Measurements from ENCODE around the gene DESI1. TPM values are rescaled to one million over a fixed set of nuclear protein-coding genes. Genes with fewer than 3 reads are reported as not detected.
A peak's percentile ranks its signal among the peaks of the same experiment; 100 is the strongest.

DESI1 gene
- total and polyA plus RNA-seq, 2 of the 13 experiments (the other 11 are each of a cell fraction or from before 2014, with no cell fraction given): 21.6 to 29.2 TPM

- TF ChIP-seq, protein P1, sequence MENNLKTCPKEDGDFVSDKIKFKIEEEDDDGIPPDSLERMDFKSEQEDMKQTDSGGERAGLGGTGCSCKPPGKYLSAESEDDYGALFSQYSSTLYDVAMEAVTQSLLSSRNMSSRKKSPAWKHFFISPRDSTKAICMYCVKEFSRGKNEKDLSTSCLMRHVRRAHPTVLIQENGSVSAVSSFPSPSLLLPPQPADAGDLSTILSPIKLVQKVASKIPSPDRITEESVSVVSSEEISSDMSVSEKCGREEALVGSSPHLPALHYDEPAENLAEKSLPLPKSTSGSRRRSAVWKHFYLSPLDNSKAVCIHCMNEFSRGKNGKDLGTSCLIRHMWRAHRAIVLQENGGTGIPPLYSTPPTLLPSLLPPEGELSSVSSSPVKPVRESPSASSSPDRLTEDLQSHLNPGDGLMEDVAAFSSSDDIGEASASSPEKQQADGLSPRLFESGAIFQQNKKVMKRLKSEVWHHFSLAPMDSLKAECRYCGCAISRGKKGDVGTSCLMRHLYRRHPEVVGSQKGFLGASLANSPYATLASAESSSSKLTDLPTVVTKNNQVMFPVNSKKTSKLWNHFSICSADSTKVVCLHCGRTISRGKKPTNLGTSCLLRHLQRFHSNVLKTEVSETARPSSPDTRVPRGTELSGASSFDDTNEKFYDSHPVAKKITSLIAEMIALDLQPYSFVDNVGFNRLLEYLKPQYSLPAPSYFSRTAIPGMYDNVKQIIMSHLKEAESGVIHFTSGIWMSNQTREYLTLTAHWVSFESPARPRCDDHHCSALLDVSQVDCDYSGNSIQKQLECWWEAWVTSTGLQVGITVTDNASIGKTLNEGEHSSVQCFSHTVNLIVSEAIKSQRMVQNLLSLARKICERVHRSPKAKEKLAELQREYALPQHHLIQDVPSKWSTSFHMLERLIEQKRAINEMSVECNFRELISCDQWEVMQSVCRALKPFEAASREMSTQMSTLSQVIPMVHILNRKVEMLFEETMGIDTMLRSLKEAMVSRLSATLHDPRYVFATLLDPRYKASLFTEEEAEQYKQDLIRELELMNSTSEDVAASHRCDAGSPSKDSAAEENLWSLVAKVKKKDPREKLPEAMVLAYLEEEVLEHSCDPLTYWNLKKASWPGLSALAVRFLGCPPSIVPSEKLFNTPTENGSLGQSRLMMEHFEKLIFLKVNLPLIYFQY (CRISPR knock-in tag; IDR thresholded peaks at IDR 0.05; ENCODE audit: borderline replicate concordance): no peak; the same call in 1 of the 2 replicates
- TF ChIP-seq MLX (CRISPR knock-in tag; IDR thresholded peaks at IDR 0.05): no peak
- TF ChIP-seq, protein P2, sequence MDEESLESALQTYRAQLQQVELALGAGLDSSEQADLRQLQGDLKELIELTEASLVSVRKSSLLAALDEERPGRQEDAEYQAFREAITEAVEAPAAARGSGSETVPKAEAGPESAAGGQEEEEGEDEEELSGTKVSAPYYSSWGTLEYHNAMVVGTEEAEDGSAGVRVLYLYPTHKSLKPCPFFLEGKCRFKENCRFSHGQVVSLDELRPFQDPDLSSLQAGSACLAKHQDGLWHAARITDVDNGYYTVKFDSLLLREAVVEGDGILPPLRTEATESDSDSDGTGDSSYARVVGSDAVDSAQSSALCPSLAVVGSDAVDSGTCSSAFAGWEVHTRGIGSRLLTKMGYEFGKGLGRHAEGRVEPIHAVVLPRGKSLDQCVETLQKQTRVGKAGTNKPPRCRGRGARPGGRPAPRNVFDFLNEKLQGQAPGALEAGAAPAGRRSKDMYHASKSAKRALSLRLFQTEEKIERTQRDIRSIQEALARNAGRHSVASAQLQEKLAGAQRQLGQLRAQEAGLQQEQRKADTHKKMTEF (CRISPR knock-in tag; IDR thresholded peaks at IDR 0.05): peak; percentile 18; the same call in 1 of the 2 replicates
- peak; percentile 45; the same call in 1 of the 2 replicates for TF ChIP-seq ZBTB7B (CRISPR knock-in tag; IDR thresholded peaks at IDR 0.05)
- TF ChIP-seq ATF1 (CRISPR knock-in tag; IDR thresholded peaks at IDR 0.05): no peak
- no peak for TF ChIP-seq LCORL (IDR thresholded peaks at IDR 0.05)
- TF ChIP-seq LCORL (CRISPR knock-in tag; IDR thresholded peaks at IDR 0.05): peak; percentile 45
- no peak for TF ChIP-seq WIZ (CRISPR knock-in tag; IDR thresholded peaks at IDR 0.05)
- no peak for TF ChIP-seq MAFG (CRISPR knock-in tag; IDR thresholded peaks at IDR 0.05)
- TF ChIP-seq SKI (IDR thresholded peaks at IDR 0.05; ENCODE audit: partially characterized antibody): no peak
- TF ChIP-seq ZBTB21 (CRISPR knock-in tag; IDR thresholded peaks at IDR 0.05): no peak
- TF ChIP-seq, protein P3, sequence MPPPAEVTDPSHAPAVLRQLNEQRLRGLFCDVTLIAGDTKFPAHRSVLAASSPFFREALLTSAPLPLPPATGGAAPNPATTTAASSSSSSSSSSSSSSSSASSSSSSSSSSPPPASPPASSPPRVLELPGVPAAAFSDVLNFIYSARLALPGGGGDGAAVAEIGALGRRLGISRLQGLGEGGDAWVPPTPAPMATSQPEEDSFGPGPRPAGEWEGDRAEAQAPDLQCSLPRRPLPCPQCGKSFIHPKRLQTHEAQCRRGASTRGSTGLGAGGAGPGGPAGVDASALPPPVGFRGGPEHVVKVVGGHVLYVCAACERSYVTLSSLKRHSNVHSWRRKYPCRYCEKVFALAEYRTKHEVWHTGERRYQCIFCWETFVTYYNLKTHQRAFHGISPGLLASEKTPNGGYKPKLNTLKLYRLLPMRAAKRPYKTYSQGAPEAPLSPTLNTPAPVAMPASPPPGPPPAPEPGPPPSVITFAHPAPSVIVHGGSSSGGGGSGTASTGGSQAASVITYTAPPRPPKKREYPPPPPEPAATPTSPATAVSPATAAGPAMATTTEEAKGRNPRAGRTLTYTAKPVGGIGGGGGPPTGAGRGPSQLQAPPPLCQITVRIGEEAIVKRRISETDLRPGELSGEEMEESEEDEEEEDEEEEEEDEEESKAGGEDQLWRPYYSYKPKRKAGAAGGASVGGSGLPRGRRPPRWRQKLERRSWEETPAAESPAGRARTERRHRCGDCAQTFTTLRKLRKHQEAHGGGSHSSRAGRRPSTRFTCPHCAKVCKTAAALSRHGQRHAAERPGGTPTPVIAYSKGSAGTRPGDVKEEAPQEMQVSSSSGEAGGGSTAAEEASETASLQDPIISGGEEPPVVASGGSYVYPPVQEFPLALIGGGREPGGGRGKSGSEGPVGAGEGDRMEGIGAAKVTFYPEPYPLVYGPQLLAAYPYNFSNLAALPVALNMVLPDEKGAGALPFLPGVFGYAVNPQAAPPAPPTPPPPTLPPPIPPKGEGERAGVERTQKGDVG (CRISPR knock-in tag; IDR thresholded peaks at IDR 0.05; ENCODE audit: borderline replicate concordance): no peak
- TF ChIP-seq ZBTB1 (CRISPR knock-in tag; IDR thresholded peaks at IDR 0.05; ENCODE audit: borderline replicate concordance): no peak
- 0 out of 2 replicates have a peak, but pooled peaks have one; percentile 58 for TF ChIP-seq PHF21A (CRISPR knock-in tag; IDR thresholded peaks at IDR 0.05)
- TF ChIP-seq POLR2AphosphoS5 (IDR thresholded peaks at IDR 0.05; ENCODE audit: low read depth, low read length): peak; percentile 81
- no peak for TF ChIP-seq TEF (CRISPR knock-in tag; IDR thresholded peaks at IDR 0.05)
- TF ChIP-seq ZNF234 (CRISPR knock-in tag; conservative IDR thresholded peaks at IDR 0.05): no peak
- TF ChIP-seq TBP (CRISPR knock-in tag; IDR thresholded peaks at IDR 0.05): no peak
- TF ChIP-seq PAX8 (CRISPR knock-in tag; IDR thresholded peaks at IDR 0.05; ENCODE audit: borderline replicate concordance): no peak
- TF ChIP-seq LBX2 (CRISPR knock-in tag; IDR thresholded peaks at IDR 0.05; ENCODE audit: borderline replicate concordance): no peak
These were observed 31.2 kb downstream of the DESI1 start, which contains the start of gene PMM1 (continued) for GRCh38 chr22:41589391-41590241.

Data from HepG2 (cell line).